ENCODE results near the gene TMEM117. TPM values are rescaled to one million over a fixed set of nuclear protein-coding genes. Genes with fewer than 3 reads are reported as not detected.

The TMEM117 gene
- total RNA-seq, 1 donor from 2014 or later: 13.1 TPM

DNA sequence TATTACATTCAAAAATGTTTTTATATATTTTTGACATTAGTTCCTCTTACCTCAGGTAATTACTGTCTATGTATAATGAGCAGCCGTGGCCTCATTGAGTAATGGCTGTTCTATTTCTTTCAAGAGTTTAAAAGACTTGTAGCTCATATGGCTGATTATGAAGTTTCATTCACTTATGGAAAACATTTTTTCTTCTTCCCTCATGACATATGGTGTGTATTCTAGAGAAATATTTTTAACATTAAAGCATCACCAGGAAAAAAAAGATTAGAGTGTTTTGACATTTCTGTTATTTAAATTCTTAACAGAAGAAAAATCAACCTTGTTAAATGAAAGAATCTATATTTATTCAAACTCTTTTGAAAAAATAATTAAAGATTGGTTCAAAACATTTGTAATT, 422.4 kb downstream of the TMEM117 start:
- H3K4me2 ChIP-seq (ENCODE audit: low read length): no peak overlapping the region
- no peaks in the 10 kb centered on the region for H3K4me1 Mint-ChIP-seq (ENCODE audit: low read depth, unreplicated experiment)
- no peak for FAIRE-seq

GRCh38 chr12:44259890-44260289, 424.0 kb downstream of the TMEM117 start:
- H3K27ac ChIP-seq (ENCODE audit: low read depth, low read length): no peak overlapping the region
- no peaks in the 10 kb centered on the region for H3K27me3 ChIP-seq (ENCODE audit: insufficient read depth, low read length)
- H4K20me1 ChIP-seq (ENCODE audit: insufficient read depth, low read length): no peaks in the 10 kb centered on the region
- H3K27me3 Mint-ChIP-seq (ENCODE audit: low read depth, unreplicated experiment): no peaks in the 10 kb centered on the region
- H3K36me3 Mint-ChIP-seq (ENCODE audit: low read depth, unreplicated experiment): no peaks in the 10 kb centered on the region
- H3K79me2 ChIP-seq (ENCODE audit: insufficient read depth, low read length): no peaks in the 10 kb centered on the region
- no peak for DNase-seq (ENCODE audit: low read depth)
- H3K4me2 ChIP-seq (ENCODE audit: low read length): no peak overlapping the region
- no peaks in the 10 kb centered on the region for H3K9me3 Mint-ChIP-seq (ENCODE audit: unreplicated experiment)
- no peaks in the 10 kb centered on the region for H3K9me3 ChIP-seq (ENCODE audit: insufficient read depth, low read depth, low read length)
- H2AFZ ChIP-seq (ENCODE audit: low read depth, low read length): no peak overlapping the region
- H3K9ac ChIP-seq (ENCODE audit: low read length): no peak overlapping the region
- no peak overlapping the region for H3K4me3 Mint-ChIP-seq (ENCODE audit: unreplicated experiment)
- H3K27ac Mint-ChIP-seq (ENCODE audit: unreplicated experiment): no peak overlapping the region
- TF ChIP-seq EZH2 (IDR thresholded peaks at IDR 0.05; ENCODE audit: insufficient read depth, low read length) (no peak), CTCF (IDR thresholded peaks at IDR 0.05; ENCODE audit: insufficient read depth, low read depth, low read length) (no peak)
- no peaks in the 10 kb centered on the region for H3K4me1 ChIP-seq (ENCODE audit: insufficient read depth, low read length)
- no peaks in the 10 kb centered on the region for H3K4me1 Mint-ChIP-seq (ENCODE audit: low read depth, unreplicated experiment)
- H3K36me3 ChIP-seq (ENCODE audit: insufficient read depth, low read length): no peaks in the 10 kb centered on the region
- no peak for FAIRE-seq
- H3K4me3 ChIP-seq (ENCODE audit: insufficient read depth, low read depth, low read length): no peak overlapping the region

More for the DNA sequence above, 422.4 kb downstream of the TMEM117 start:
- Mint-ChIP-seq H3K4me3 (ENCODE audit: unreplicated experiment) (no peak overlapping the region), H3K27ac (ENCODE audit: unreplicated experiment) (no peak overlapping the region), H3K27me3 (ENCODE audit: low read depth, unreplicated experiment) (no peaks in the 10 kb centered on the region), H3K9me3 (ENCODE audit: unreplicated experiment) (no peaks in the 10 kb centered on the region), H3K36me3 (ENCODE audit: low read depth, unreplicated experiment) (no peaks in the 10 kb centered on the region)
- H3K36me3 ChIP-seq (ENCODE audit: insufficient read depth, low read length): no peaks in the 10 kb centered on the region
- H3K4me1 ChIP-seq (ENCODE audit: insufficient read depth, low read length): no peaks in the 10 kb centered on the region
- TF ChIP-seq CTCF (IDR thresholded peaks at IDR 0.05; ENCODE audit: insufficient read depth, low read depth, low read length) (no peak), EZH2 (IDR thresholded peaks at IDR 0.05; ENCODE audit: insufficient read depth, low read length) (no peak)
- no peak overlapping the region for H3K4me3 ChIP-seq (ENCODE audit: insufficient read depth, low read depth, low read length)
- no peaks in the 10 kb centered on the region for H4K20me1 ChIP-seq (ENCODE audit: insufficient read depth, low read length)
- DNase-seq (ENCODE audit: low read depth): no peak
- no peak overlapping the region for H3K27ac ChIP-seq (ENCODE audit: low read depth, low read length)
- no peak overlapping the region for H3K9ac ChIP-seq (ENCODE audit: low read length)
- H3K79me2 ChIP-seq (ENCODE audit: insufficient read depth, low read length): no peaks in the 10 kb centered on the region
- H3K9me3 ChIP-seq (ENCODE audit: insufficient read depth, low read depth, low read length): no peaks in the 10 kb centered on the region
- H3K27me3 ChIP-seq (ENCODE audit: insufficient read depth, low read length): no peaks in the 10 kb centered on the region
- H2AFZ ChIP-seq (ENCODE audit: low read depth, low read length): no peak overlapping the region

- no peak overlapping the region for H3K4me3 Mint-ChIP-seq (ENCODE audit: unreplicated experiment)
- H3K36me3 Mint-ChIP-seq (ENCODE audit: low read depth, unreplicated experiment): no peaks in the 10 kb centered on the region
- Histone ChIP-seq H3K9ac (ENCODE audit: low read length) (no peak overlapping the region), H3K4me3 (ENCODE audit: insufficient read depth, low read depth, low read length) (no peak overlapping the region), H3K9me3 (ENCODE audit: insufficient read depth, low read depth, low read length) (no peaks in the 10 kb centered on the region), H3K36me3 (ENCODE audit: insufficient read depth, low read length) (no peaks in the 10 kb centered on the region), H3K79me2 (ENCODE audit: insufficient read depth, low read length) (no peaks in the 10 kb centered on the region), H2AFZ (ENCODE audit: low read depth, low read length) (no peak overlapping the region), H3K27me3 (ENCODE audit: insufficient read depth, low read length) (no peaks in the 10 kb centered on the region), H4K20me1 (ENCODE audit: insufficient read depth, low read length) (no peaks in the 10 kb centered on the region), H3K4me2 (ENCODE audit: low read length) (no peak overlapping the region), H3K27ac (ENCODE audit: low read depth, low read length) (no peak overlapping the region), H3K4me1 (ENCODE audit: insufficient read depth, low read length) (no peaks in the 10 kb centered on the region)
- no peaks in the 10 kb centered on the region for H3K4me1 Mint-ChIP-seq (ENCODE audit: low read depth, unreplicated experiment)
- TF ChIP-seq CTCF (IDR thresholded peaks at IDR 0.05; ENCODE audit: insufficient read depth, low read depth, low read length) (no peak), EZH2 (IDR thresholded peaks at IDR 0.05; ENCODE audit: insufficient read depth, low read length) (no peak)
- H3K27ac Mint-ChIP-seq (ENCODE audit: unreplicated experiment): no peak overlapping the region
- DNase-seq (ENCODE audit: low read depth) (no peak), FAIRE-seq (no peak)
- no peaks in the 10 kb centered on the region for H3K9me3 Mint-ChIP-seq (ENCODE audit: unreplicated experiment)
- no peaks in the 10 kb centered on the region for H3K27me3 Mint-ChIP-seq (ENCODE audit: low read depth, unreplicated experiment)
These were observed 424.7 kb downstream of the TMEM117 start for GRCh38 chr12:44260581-44260980.
